DOHH2 (cell line): ENCODE results near the gene ESPL1.
A peak's percentile ranks its signal among the peaks of the same experiment; 100 is the strongest.

Experiments
- H3F3A ChIP-seq: fragments of 200-600 bp; sonication (generic), shearing (Covaris generic); 2 replicates; pipeline ENCODE4 v1.6.0; 2016; ENCODE audit warnings: antibody characterized with exemption, mild to moderate bottlenecking; ENCODE audit not compliant: control insufficient read depth, insufficient read depth
- H3K27ac ChIP-seq: fragments of 200-600 bp; sonication (generic); 2 replicates; pipeline ENCODE4 v1.5.1; 2014; ENCODE audit warnings: low read depth, mild to moderate bottlenecking, low read length, moderate library complexity
- H3K27me3 ChIP-seq: fragments of 200-600 bp; sonication (generic); 2 replicates; pipeline ENCODE4 v1.6.1; 2014; ENCODE audit warnings: mild to moderate bottlenecking, low read length, mixed read lengths; ENCODE audit not compliant: control insufficient read depth
- H3K36me3 ChIP-seq: fragments of 200-600 bp; sonication (generic); 2 replicates; pipeline ENCODE4 v1.6.1; 2014; ENCODE audit warnings: mild to moderate bottlenecking, low read length, moderate library complexity, mixed read lengths; ENCODE audit not compliant: control insufficient read depth
- H3K4me1 ChIP-seq: fragments of 200-600 bp; sonication (generic); 2 replicates; pipeline ENCODE4 v1.6.1; 2014; ENCODE audit warnings: mild to moderate bottlenecking, low read length, mixed read lengths; ENCODE audit not compliant: control insufficient read depth
- H3K4me2 ChIP-seq: fragments of 200-600 bp; sonication (generic); 2 replicates; pipeline ENCODE4 v1.6.0; 2014; ENCODE audit warnings: mild to moderate bottlenecking, low read length, moderate library complexity
- H3K4me3 ChIP-seq: fragments of 200-600 bp; sonication (generic); 2 replicates; pipeline ENCODE4 v1.5.1; 2014; ENCODE audit warnings: mild to moderate bottlenecking, low read length, mixed read lengths
- H3K79me2 ChIP-seq: fragments of 200-600 bp; sonication (generic); 2 replicates; pipeline ENCODE4 v1.6.1; 2014; ENCODE audit warnings: mild to moderate bottlenecking, low read length, mixed read lengths; ENCODE audit not compliant: control insufficient read depth
- H3K9me2 ChIP-seq: fragments of 200-600 bp; sonication (generic); replicated peaks from 2 replicates; pipeline ENCODE4 v1.6.1; 2014; ENCODE audit warnings: mild to moderate bottlenecking, low read length, mixed read lengths; ENCODE audit not compliant: control insufficient read depth
- H3K9me3 ChIP-seq: fragments of 200-600 bp; sonication (generic); 2 replicates; pipeline ENCODE4 v1.6.1; 2014; ENCODE audit warnings: antibody characterized with exemption, low read length, mixed read lengths; ENCODE audit not compliant: control insufficient read depth, insufficient read depth
- H4K20me1 ChIP-seq: fragments of 200-600 bp; sonication (generic); 2 replicates; pipeline ENCODE4 v1.6.0; 2014; ENCODE audit warnings: low read depth, mild to moderate bottlenecking, antibody characterized with exemption, low read length, moderate library complexity; ENCODE audit not compliant: control insufficient read depth, insufficient read depth
- EZH2phosphoT487 ChIP-seq: fragments of 200-600 bp; sonication (generic); IDR thresholded peaks from 2 replicates; pipeline ENCODE4 v1.6.1; 2017; ENCODE audit warnings: borderline replicate concordance, mild to moderate bottlenecking, antibody characterized with exemption, low read length, moderate library complexity, mixed read lengths
- TF ChIP-seq, protein P1 (sequence below): fragments of 200-600 bp; sonication (generic); IDR thresholded peaks from one replicate; pipeline ENCODE4 v1.5.1; 2014; ENCODE audit warnings: antibody characterized with exemption, mild to moderate bottlenecking, low read depth, low read length; ENCODE audit not compliant: poor library complexity, severe bottlenecking

The ESPL1 gene

DNA sequence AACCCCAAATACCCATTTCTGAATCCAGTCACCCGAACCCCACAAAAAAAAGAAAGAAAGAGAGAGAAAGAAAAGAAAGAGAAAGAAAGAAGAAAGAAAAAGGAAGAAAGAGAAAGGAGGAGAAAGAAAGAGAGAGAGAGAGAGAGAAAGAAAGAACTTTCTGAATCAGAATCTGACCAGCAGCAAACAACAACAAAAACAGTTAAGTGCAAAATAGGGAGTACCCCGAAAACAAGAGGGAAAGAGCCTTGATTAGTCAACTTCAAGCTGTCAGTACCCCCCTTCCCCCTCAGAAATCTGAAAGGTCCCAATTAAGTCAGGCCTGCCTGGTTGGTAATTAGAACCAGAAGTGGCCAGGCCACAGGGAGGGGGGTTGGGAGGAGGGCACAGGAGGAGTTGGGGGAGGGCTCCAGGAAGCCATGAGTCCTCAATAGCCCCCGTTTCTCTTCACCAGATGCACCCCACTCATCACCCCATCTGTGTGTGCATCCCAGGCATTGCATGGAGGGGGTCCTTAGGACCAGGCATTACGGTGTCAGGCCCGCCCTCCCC lies 45.9 kb upstream of the ESPL1 start:
- H3F3A ChIP-seq, result peaks cover 8% of the 10 kb centered on the region
- H3K4me1 ChIP-seq, result peaks cover 38% of the 10 kb centered on the region
- H3K79me2 ChIP-seq, result no peaks in the 10 kb centered on the region
- no peaks in the 10 kb centered on the region for H3K9me3 ChIP-seq
- peak overlapping the region; percentile 100 for H3K4me2 ChIP-seq
- H3K27ac ChIP-seq, result peak overlapping the region; percentile 30; the same call in 1 of the 2 replicates
- TF ChIP-seq, protein P1, sequence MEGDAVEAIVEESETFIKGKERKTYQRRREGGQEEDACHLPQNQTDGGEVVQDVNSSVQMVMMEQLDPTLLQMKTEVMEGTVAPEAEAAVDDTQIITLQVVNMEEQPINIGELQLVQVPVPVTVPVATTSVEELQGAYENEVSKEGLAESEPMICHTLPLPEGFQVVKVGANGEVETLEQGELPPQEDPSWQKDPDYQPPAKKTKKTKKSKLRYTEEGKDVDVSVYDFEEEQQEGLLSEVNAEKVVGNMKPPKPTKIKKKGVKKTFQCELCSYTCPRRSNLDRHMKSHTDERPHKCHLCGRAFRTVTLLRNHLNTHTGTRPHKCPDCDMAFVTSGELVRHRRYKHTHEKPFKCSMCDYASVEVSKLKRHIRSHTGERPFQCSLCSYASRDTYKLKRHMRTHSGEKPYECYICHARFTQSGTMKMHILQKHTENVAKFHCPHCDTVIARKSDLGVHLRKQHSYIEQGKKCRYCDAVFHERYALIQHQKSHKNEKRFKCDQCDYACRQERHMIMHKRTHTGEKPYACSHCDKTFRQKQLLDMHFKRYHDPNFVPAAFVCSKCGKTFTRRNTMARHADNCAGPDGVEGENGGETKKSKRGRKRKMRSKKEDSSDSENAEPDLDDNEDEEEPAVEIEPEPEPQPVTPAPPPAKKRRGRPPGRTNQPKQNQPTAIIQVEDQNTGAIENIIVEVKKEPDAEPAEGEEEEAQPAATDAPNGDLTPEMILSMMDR, result no peak
- no peak for TF ChIP-seq EZH2phosphoT487
- no peaks in the 10 kb centered on the region for H4K20me1 ChIP-seq
- no peaks in the 10 kb centered on the region for H3K9me2 ChIP-seq
- H3K27me3 ChIP-seq, result peaks cover 20% of the 10 kb centered on the region
- H3K4me3 ChIP-seq, result peak overlapping the region; percentile 87
- no peaks in the 10 kb centered on the region for H3K36me3 ChIP-seq

DNA sequence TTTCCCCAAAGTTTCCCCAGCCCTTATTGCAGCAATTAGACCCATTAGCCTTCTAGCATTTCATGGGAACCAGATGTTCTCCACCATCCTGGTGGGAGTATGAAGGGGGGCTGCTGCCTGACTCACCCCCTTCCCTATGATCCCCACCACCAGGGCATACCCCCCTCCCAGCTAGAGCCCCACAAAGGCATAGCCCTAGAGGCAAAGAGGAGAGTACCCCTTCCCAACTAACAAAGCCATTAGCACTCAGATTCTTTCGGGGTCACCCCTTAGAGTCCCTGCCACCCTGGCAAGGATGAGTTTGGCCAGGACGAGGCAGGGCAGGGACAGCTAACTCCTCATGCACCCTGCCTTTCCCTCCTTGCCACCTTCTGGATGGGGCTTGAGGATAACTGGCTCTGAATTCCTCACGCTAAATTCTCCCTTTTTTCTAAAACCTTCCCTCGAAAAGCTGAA lies 45.3 kb upstream of the ESPL1 start:
- Histone ChIP-seq H3K4me3 (no peak overlapping the region), H3F3A (peaks cover 8% of the 10 kb centered on the region), H3K4me1 (peaks cover 38% of the 10 kb centered on the region)

DNA sequence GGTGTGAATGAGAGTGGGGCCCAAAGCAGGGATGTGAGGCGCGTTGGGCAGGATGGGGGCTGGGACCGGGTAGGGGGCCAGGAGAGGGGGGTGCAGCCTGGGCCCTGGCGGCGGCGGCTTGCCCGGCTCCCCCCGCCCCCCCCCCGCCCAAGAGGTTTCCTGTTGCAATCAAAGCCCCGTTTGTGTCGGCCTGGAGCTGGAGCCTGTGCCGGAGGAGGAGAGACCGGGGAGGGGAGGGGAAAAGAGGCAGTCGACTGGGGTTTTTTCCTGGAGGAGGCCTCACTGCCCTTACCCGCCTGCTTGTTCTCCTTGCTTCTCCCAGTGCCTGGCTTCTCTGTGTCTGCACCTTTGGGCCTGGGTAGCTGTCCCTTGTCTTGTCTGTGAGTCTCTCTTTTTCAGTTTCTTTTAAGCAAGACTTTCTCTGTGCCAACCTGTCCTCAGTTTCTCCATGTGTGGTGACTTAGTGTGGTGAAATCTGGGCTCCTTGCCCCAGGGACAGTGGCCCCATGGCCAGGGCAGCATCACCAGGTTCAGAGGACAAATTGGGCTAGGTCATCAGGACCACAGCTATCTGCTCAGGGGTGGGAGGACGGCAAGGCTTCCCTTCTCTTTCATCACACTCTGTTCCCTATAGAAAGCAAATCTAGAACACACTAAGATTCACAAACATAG lies 44.6 kb upstream of the ESPL1 start:
- Histone ChIP-seq H4K20me1 (no peaks in the 10 kb centered on the region), H3K36me3 (no peaks in the 10 kb centered on the region), H3K27me3 (peaks cover 20% of the 10 kb centered on the region), H3K9me2 (no peaks in the 10 kb centered on the region), H3K79me2 (no peaks in the 10 kb centered on the region), H3F3A (peaks cover 8% of the 10 kb centered on the region), H3K4me1 (peaks cover 38% of the 10 kb centered on the region), H3K4me3 (no peak overlapping the region), H3K9me3 (no peaks in the 10 kb centered on the region), H3K4me2 (no peak overlapping the region), H3K27ac (no peak overlapping the region)
- TF ChIP-seq, protein P1, result no peak
- TF ChIP-seq EZH2phosphoT487, result no peak

More for the DNA sequence above, 45.3 kb upstream of the ESPL1 start:
- Histone ChIP-seq H4K20me1 (no peaks in the 10 kb centered on the region), H3K27ac (no peak overlapping the region), H3K27me3 (peaks cover 20% of the 10 kb centered on the region), H3K79me2 (no peaks in the 10 kb centered on the region), H3K36me3 (no peaks in the 10 kb centered on the region), H3K9me3 (no peaks in the 10 kb centered on the region), H3K4me2 (no peak overlapping the region), H3K9me2 (no peaks in the 10 kb centered on the region)
- TF ChIP-seq EZH2phosphoT487, result no peak
- TF ChIP-seq, protein P1, result no peak
